Coronary artery (tissue), 2 donors: ENCODE results near the gene GRIK2.

Source experiments
- DNase-seq: peaks from one replicate; pipeline ENCODE4 v3.0.0-alpha.2; 2017; ENCODE audit warnings: low spot score
- H3K27ac ChIP-seq, 2 donors: fragments of 200-600 bp; sonication (generic); one replicate each; pipeline ENCODE4 v1.5.1; 2016 to 2019
- H3K4me3 ChIP-seq: fragments of 200-600 bp; sonication (generic); 2 replicates; pipeline ENCODE4 v1.5.1; 2016; ENCODE audit warnings: mild to moderate bottlenecking, moderate library complexity
- TF ChIP-seq, protein P1 (sequence below): fragments of 200-600 bp; sonication (generic); IDR thresholded peaks from one replicate; pipeline ENCODE4 v1.5.1; 2019; ENCODE audit warnings: antibody characterized with exemption

Gene GRIK2

GRCh38 chr6:101883505-101883904 lies 490.0 kb downstream of the GRIK2 start:
- no peak overlapping the region for H3K4me3 ChIP-seq
- DNase-seq = no peak
- TF ChIP-seq, protein P1, sequence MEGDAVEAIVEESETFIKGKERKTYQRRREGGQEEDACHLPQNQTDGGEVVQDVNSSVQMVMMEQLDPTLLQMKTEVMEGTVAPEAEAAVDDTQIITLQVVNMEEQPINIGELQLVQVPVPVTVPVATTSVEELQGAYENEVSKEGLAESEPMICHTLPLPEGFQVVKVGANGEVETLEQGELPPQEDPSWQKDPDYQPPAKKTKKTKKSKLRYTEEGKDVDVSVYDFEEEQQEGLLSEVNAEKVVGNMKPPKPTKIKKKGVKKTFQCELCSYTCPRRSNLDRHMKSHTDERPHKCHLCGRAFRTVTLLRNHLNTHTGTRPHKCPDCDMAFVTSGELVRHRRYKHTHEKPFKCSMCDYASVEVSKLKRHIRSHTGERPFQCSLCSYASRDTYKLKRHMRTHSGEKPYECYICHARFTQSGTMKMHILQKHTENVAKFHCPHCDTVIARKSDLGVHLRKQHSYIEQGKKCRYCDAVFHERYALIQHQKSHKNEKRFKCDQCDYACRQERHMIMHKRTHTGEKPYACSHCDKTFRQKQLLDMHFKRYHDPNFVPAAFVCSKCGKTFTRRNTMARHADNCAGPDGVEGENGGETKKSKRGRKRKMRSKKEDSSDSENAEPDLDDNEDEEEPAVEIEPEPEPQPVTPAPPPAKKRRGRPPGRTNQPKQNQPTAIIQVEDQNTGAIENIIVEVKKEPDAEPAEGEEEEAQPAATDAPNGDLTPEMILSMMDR = no peak
- no peak overlapping the region for H3K27ac ChIP-seq

DNA sequence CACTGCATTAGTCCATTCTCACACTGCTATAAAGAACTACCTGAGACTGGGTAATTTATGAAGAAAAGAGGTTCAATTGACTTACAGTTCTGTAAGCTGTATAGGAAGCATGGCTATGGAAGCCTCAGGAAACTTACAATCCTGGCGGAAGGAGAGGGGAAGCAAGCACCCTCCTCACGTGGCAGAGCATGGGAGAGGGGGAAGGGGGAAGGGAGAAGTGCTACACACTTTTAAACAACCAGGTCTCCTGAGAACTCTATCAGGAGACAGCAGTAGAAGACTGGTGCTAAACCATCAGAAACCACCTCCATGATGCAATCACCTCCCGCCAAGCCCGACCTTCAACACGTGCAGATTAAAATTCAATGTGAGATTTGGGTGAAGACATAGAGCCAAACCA lies 494.0 kb downstream of the GRIK2 start:
- TF ChIP-seq, protein P1 = no peak
- DNase-seq = no peak
- Histone ChIP-seq H3K27ac (no peak overlapping the region), H3K4me3 (no peak overlapping the region)

GRCh38 chr6:101907356-101908217 lies 514.1 kb downstream of the GRIK2 start:
- TF ChIP-seq, protein P1 = no peak
- DNase-seq = no peak
- H3K27ac ChIP-seq = no peak overlapping the region
- no peak overlapping the region for H3K4me3 ChIP-seq

DNA sequence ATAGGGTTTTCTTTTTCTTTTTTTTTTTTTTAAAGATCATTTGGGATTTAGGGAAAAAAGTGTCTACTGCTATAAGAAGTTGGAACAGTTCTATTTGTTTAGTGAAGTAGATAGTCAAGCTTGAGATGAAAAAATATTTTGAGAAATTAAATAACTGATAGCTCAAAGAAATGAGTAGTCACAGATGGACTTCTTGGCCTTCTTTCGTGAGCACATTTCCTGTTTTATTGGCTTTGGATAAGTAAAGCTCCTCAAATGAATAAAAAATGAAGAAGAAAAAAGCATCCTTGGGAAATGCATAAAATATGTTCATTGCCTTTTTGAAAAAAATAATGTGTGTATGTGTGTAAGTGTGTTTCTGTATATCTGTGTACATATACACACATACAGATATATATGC lies 515.9 kb downstream of the GRIK2 start:
- H3K4me3 ChIP-seq = no peak overlapping the region
- DNase-seq = no peak
- TF ChIP-seq, protein P1 = no peak
- no peak overlapping the region for H3K27ac ChIP-seq

GRCh38 chr6:101912311-101912710 lies 518.8 kb downstream of the GRIK2 start:
- no peak for DNase-seq
- Histone ChIP-seq H3K4me3 (no peak overlapping the region), H3K27ac (no peak overlapping the region)
- TF ChIP-seq, protein P1 = no peak

GRCh38 chr6:101918471-101918870 lies 525.0 kb downstream of the GRIK2 start:
- TF ChIP-seq, protein P1 = no peak
- no peak for DNase-seq

DNA sequence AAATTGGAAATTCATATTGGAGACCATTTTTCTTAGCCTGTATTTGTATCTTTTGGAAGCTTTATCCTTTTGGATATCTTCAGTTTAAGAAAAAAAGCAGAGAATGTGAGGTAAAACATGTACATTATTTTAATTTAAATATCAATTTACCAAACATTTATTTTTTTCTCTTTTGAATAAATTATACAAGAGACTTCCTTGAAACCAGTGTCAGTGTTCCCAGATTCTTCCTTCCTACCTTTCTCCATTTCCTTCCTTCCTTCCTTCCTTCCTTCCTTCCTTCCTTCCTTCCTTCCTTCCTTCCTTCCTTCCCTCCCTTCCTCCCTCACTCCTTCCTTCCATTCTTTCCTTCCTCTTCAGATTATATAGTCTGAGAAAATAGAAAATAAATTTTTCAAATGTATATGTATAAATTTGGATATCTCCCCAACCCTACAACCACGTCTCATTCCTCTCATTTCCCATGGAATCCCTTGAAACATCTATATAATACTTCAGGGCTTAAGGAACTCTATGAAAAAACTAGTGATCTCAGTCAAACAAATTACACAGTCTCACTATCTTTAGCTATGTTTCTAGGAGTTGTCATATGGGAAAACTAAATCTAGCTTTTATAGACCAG lies 528.4 kb downstream of the GRIK2 start:
- TF ChIP-seq, protein P1 = no peak
- H3K4me3 ChIP-seq = no peak overlapping the region
- DNase-seq = no peak
- no peak overlapping the region for H3K27ac ChIP-seq

More at GRCh38 chr6:101918471-101918870, 525.0 kb downstream of the GRIK2 start:
- Histone ChIP-seq H3K4me3 (no peak overlapping the region), H3K27ac (no peak overlapping the region)
